Renal cortical epithelial cell (primary cell): ENCODE data around the gene APOC1. TPM values are rescaled to one million over a fixed set of nuclear protein-coding genes. Genes with fewer than 3 reads are reported as not detected.

ENCODE experiments used
- DNase-seq: peaks from one replicate; pipeline ENCODE4 v3.0.0-alpha.2; 2011; ENCODE audit warnings: low read depth
- total RNA-seq: library from RNA; depleted of rRNA; stranded (reverse); fragments of >200 nt; gene quantifications from 2 replicates; pipeline ENCODE4 v1.2.3, GENCODE V29; 2014

APOC1 gene
- total RNA-seq, 1 donor from 2014 or later, result 0.20 TPM

DNA sequence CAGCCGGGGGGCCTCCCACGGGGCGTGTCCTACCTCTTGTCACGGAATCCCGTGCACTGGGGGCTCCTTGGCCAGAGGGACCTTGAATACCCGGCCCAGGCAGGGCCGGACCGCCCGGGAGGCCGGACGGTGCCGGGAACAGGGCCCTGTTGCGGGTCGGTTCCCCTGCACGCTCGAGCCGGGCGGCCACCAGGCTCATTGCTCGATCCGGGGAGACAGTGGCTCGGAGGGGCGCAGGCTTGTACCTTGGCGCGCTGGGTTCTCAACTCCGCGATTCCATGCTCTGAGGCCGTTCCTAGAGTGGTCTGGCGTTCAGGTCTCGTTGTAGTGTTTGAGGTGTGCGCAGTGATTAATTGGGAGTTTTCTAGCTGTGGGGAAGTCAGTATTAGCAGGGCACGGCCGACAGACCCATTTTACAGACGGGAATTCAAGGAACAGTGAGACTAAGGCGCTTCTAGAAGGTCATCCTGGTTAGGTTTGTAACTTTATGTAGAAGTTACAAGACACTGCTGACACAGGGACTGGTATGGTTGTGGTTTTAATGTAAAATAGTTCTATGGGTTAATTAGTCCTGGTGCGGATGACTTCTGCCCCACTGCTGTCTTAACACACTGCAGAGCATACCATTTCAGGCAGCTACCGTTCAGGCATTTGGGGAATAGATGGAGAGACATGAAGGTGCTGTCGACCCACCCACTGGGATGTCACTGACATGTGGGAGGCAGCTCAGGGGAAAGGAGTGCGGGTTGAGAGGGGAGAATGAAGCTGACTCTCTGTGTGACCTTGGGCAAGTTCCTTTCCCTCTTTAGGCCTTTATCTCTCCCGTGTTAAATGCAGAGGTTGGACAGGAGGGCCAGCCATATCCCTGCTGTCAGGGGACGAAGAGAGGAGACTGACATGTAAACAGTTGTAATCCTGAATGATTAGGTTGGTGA lies 41.4 kb downstream of the APOC1 start:
- no peak for DNase-seq

DNA sequence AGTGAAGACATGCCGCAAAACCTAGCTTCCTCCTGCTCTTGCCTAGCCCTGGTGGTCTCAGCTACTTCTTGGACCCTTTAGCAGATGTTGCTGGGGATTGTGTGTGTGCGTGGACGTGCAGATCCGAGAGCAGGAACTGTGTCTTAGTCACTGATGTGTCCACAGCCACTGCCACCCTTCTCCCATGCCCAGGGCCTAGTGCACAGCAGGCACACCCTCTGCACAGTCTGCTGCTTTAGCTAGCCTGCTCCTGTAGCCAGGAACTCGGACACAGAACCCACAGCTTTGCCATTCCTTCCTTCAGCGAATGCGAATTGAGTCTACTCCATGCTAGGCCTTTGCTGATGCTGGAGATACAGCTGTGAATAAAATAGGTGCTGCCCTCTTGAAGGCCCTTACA lies 43.1 kb downstream of the APOC1 start:
- no peak for DNase-seq

DNA sequence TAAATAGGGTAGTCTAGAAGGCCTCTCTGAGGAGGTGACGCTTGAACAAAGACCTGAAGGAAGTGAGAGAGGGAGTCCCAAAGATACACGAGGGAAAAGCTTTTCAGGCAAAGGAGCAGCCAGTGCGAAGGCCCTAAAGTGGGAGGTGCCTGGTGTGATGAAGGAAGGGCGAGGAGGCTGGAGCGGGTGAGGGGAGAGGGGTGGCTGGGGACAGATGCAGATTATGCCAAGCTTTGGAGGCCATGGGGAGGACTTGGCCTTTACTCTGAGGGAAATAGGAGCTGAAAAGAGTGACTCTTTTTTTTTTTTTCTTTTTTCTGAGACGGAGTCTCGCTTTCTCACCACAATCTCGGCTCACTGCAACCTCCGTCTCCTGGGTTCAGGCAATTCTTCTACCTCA lies 43.7 kb downstream of the APOC1 start:
- no peak for DNase-seq

DNA sequence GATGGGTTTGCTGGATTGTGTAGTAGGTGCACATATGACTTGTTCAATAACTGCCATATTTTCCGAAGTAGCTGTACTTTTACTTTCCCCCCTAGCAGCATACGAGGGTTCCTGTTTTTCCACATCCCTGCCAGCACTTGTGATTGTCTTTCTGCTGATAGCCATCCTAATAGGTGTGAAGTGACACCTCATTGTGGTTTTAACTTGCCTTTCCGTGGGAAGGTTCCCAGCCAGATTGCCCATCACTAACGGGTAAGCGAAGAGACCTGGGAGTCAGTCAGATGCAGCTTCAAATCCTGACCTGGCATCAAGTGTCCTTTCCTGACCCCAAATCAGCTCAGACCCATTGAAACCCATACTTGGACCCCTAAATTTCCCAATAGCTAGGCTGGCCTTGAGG lies 45.3 kb downstream of the APOC1 start:
- DNase-seq, result no peak

DNA sequence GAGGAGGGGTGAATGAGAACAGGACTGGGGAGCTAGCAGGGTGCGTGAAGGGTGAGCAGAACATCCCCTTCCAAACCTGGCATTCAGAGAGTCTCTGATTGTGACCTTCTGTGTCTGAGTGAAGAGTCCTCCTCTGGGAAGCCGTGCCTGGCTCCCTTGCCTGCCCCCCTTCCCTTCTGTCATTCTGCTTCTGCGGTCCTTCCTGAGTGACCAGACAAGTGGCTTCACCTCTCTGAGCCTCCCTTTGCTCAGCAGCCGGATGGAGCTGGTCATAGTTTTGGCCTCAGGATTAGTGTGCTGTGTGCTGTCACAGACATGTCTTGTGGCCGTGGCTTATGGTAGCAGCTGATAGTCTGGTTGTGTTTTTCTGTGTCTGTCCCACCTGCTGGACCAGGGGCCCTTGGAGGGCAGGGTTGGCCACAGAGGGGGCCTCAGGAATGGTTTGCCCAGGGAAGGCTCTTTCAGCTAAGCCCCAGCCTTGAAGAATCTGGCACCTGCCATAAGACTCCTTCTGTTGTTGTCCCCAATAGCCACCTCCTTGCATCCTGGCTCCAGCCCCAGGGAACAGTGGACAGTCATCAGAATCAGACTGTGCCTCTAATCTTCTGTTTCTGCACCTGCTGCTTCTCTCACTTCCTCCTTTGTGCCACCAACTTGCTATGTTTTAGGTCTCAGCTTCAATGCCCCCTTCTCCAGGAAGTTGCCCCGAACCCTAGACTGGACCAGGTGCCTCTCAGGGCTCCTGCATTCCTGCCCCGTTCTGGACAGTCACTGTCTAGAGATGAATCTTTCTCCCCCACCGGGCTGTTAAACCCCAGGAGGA lies 46.7 kb downstream of the APOC1 start:
- DNase-seq, result no peak

DNA sequence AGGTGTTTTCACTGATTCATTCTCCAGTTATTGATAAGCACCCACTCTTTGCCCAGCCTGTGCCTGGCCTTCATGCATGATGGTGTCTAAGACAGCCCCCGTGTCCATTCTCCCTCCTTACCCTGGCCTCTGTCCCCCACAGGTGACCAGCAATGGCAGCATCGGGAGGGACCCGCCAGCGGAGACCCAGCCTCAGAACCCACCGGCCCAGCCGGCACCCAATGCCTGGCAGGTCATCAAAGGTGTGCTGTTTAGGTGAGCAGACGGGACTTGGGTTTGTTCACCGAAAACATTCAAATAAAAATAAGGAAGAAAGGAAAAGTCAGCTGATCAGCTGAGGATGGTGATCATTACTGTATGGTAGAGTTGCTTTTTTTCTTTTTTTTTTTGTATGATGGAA lies 47.4 kb downstream of the APOC1 start:
- no peak for DNase-seq

DNA sequence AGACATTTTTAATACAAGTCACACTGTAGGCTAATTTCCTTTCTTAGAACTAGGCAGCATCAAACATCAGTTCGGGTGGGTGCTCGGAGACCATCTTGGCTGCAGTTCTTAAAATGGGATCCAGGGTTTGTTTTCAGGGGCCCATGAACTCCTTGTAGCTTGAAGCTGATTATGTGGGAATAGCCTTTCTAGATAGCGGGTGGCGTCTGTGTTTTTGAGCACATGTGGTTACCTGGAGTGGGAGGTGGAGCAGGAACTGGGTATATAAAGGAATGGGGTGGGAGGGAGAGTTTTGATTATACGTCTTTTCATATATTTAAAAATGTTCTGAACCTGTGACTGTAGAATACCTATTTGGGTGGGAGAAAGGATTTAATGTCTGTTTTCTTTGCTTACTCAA lies 53.7 kb downstream of the APOC1 start:
- no peak for DNase-seq

DNA sequence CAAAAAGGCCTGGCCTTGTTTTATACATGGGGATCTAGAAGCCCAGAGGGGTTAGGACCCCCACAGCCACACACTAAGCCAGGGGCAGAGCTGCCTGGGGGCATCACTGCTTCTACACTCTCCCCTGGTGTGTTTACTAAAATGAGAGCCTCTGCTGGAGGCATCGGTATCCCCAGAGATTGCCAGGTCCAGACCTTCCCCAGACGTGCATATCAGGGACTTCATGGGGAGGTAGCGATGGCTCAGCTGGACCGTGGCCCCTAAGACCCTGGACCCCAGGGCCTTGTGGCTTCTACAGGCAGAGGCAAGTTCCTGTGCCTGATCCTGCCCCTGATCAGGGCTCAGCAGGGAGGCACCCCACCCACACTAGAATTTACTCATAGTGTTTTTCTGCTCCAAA lies 54.3 kb downstream of the APOC1 start:
- no peak for DNase-seq

Other genes with a start within 250 kb of the APOC1 start
- gene CEACAM19, start 243.1 kb upstream of the APOC1 start, total RNA-seq, result under 0.01 and 9.4 TPM in 2 replicates
- not detected in 2 replicates for gene CEACAM16, start 215.5 kb upstream of the APOC1 start, total RNA-seq
- gene BCL3, start 165.9 kb upstream of the APOC1 start, total RNA-seq, result 2.3 and 10.8 TPM in 2 replicates
- 2.4 and 23.1 TPM in 2 replicates for gene CBLC, start 136.7 kb upstream of the APOC1 start, total RNA-seq
- gene BCAM, start 105.5 kb upstream of the APOC1 start, total RNA-seq, result 7.5 and 186 TPM in 2 replicates
- 119 and 183 TPM in 2 replicates for gene NECTIN2, start 68.3 kb upstream of the APOC1 start, total RNA-seq
- gene TOMM40, start 23.4 kb upstream of the APOC1 start, total RNA-seq, result 65.9 and 71.9 TPM in 2 replicates
- 14.8 and 38.3 TPM in 2 replicates for gene APOE, start 8.8 kb upstream of the APOC1 start, total RNA-seq
- not detected in 2 replicates for gene APOC4, start 27.6 kb downstream of the APOC1 start, total RNA-seq
- not detected in 2 replicates for gene APOC2, start 31.4 kb downstream of the APOC1 start, total RNA-seq
- 18.4 and 77.4 TPM in 2 replicates for gene CLPTM1, start 40.8 kb downstream of the APOC1 start, total RNA-seq
- gene RELB, start 86.9 kb downstream of the APOC1 start, total RNA-seq, result 21.2 and 25.9 TPM in 2 replicates
- 7.5 and 25.1 TPM in 2 replicates for gene CLASRP, start 124.4 kb downstream of the APOC1 start, total RNA-seq
- 0.65 TPM in 1 of 2 replicates, not detected in the other for gene ZNF296, start 161.9 kb downstream of the APOC1 start, total RNA-seq
- gene GEMIN7, start 164.7 kb downstream of the APOC1 start, total RNA-seq, result 21.5 and 51.4 TPM in 2 replicates
- gene PPP1R37, start 178.6 kb downstream of the APOC1 start, total RNA-seq, result 35.6 and 37.1 TPM in 2 replicates
- gene NKPD1, start 246.4 kb downstream of the APOC1 start, total RNA-seq, result 0.10 TPM in 1 of 2 replicates, not detected in the other